ENCODE measurements around the gene ARHGEF10L. TPM values are rescaled to one million over a fixed set of nuclear protein-coding genes. Genes with fewer than 3 reads are reported as not detected.

Gene ARHGEF10L
- total RNA-seq, 3 donors from 2014 or later (not counting 1 experiment from before 2014, with no cell fraction given), result 0.70 to 1.7 (median 0.94) TPM

- H3K9me3 Mint-ChIP-seq, result no peaks in the 10 kb centered on the region
- no peaks in the 10 kb centered on the region for H3K36me3 ChIP-seq (ENCODE audit: control insufficient read depth, insufficient read depth, low read length)
- H3K4me1 Mint-ChIP-seq, result peaks cover 0 to 4% of the 10 kb centered on the region in 2 donors
- H3K4me3 ChIP-seq (ENCODE audit: low read length), result no peak overlapping the region
- no peaks in the 10 kb centered on the region for H3K4me1 ChIP-seq (ENCODE audit: control insufficient read depth, insufficient read depth, low read length)
- no peaks in the 10 kb centered on the region for H3K27me3 ChIP-seq (ENCODE audit: control insufficient read depth, insufficient read depth, low read length)
- no peaks in the 10 kb centered on the region for H3K9me3 ChIP-seq (ENCODE audit: control insufficient read depth, insufficient read depth, low read length)
- DNase-seq, result peak; percentile 52 to 72
- H3K27ac Mint-ChIP-seq, result no peak overlapping the region
- H3K4me3 Mint-ChIP-seq, result no peak overlapping the region
- ATAC-seq, result peak; percentile 64 to 78 (median 64)
- H3K27me3 Mint-ChIP-seq (ENCODE audit: low read depth in 2 of 2), result peaks cover 8 to 12% of the 10 kb centered on the region in 2 donors
- H3K27ac ChIP-seq (ENCODE audit: low read length), result no peak overlapping the region
- intact Hi-C loops (cut with micrococcal nuclease), result no loop called here
- peak; percentile 78 for TF ChIP-seq CTCF (IDR thresholded peaks at IDR 0.05)
- 19% methylated on average over 5 of the region's 5 CpGs for WGBS (ENCODE audit: insufficient coverage)
- no peaks in the 10 kb centered on the region for H3K36me3 Mint-ChIP-seq
Measured at GRCh38 chr1:17494114-17494729, 45.3 kb upstream of the ARHGEF10L start.

GRCh38 chr1:17496419-17496818 lies 43.1 kb upstream of the ARHGEF10L start:
- Mint-ChIP-seq H3K27ac (no peak overlapping the region), H3K27me3 (ENCODE audit: low read depth in 2 of 2) (peaks cover 8 to 12% of the 10 kb centered on the region in 2 donors), H3K9me3 (no peaks in the 10 kb centered on the region), H3K4me1 (peaks cover 0 to 4% of the 10 kb centered on the region in 2 donors), H3K4me3 (no peak overlapping the region), H3K36me3 (no peaks in the 10 kb centered on the region)
- H3K9me3 ChIP-seq (ENCODE audit: control insufficient read depth, insufficient read depth, low read length), result no peaks in the 10 kb centered on the region
- ATAC-seq (no peak), DNase-seq (no peak)
- no peak for TF ChIP-seq CTCF (IDR thresholded peaks at IDR 0.05)
- H3K36me3 ChIP-seq (ENCODE audit: control insufficient read depth, insufficient read depth, low read length), result no peaks in the 10 kb centered on the region
- WGBS (ENCODE audit: insufficient coverage), result 77% methylated on average over 4 of the region's 4 CpGs
- no peaks in the 10 kb centered on the region for H3K27me3 ChIP-seq (ENCODE audit: control insufficient read depth, insufficient read depth, low read length)
- no peaks in the 10 kb centered on the region for H3K4me1 ChIP-seq (ENCODE audit: control insufficient read depth, insufficient read depth, low read length)
- intact Hi-C loops (cut with micrococcal nuclease), result no loop called here
- H3K4me3 ChIP-seq (ENCODE audit: low read length), result no peak overlapping the region
- H3K27ac ChIP-seq (ENCODE audit: low read length), result no peak overlapping the region

- Histone ChIP-seq H3K4me3 (ENCODE audit: low read length) (no peak overlapping the region), H3K4me1 (ENCODE audit: control insufficient read depth, insufficient read depth, low read length) (no peaks in the 10 kb centered on the region), H3K27me3 (ENCODE audit: control insufficient read depth, insufficient read depth, low read length) (no peaks in the 10 kb centered on the region), H3K36me3 (ENCODE audit: control insufficient read depth, insufficient read depth, low read length) (no peaks in the 10 kb centered on the region), H3K9me3 (ENCODE audit: control insufficient read depth, insufficient read depth, low read length) (no peaks in the 10 kb centered on the region), H3K27ac (ENCODE audit: low read length) (no peak overlapping the region)
- no peak for TF ChIP-seq CTCF (IDR thresholded peaks at IDR 0.05)
- intact Hi-C loops (cut with micrococcal nuclease), result no loop called here
- H3K9me3 Mint-ChIP-seq, result no peaks in the 10 kb centered on the region
- ATAC-seq (no peak), DNase-seq (no peak)
- H3K36me3 Mint-ChIP-seq, result no peaks in the 10 kb centered on the region
- H3K27ac Mint-ChIP-seq, result no peak overlapping the region
- peaks cover 4 to 5% of the 10 kb centered on the region in 2 donors for H3K4me1 Mint-ChIP-seq
- peaks cover 8 to 12% of the 10 kb centered on the region in 2 donors for H3K27me3 Mint-ChIP-seq (ENCODE audit: low read depth in 2 of 2)
- 74% methylated on average over 4 of the region's 4 CpGs for WGBS (ENCODE audit: insufficient coverage)
- H3K4me3 Mint-ChIP-seq, result no peak overlapping the region
Measured at GRCh38 chr1:17498214-17498613, 41.3 kb upstream of the ARHGEF10L start.

GRCh38 chr1:17502326-17502778 lies 37.1 kb upstream of the ARHGEF10L start:
- Mint-ChIP-seq H3K27me3 (ENCODE audit: low read depth in 2 of 2) (peaks cover 5 to 10% of the 10 kb centered on the region in 2 donors), H3K27ac (no peak overlapping the region), H3K4me1 (peaks cover 0 to 5% of the 10 kb centered on the region in 2 donors), H3K9me3 (no peaks in the 10 kb centered on the region), H3K36me3 (no peaks in the 10 kb centered on the region), H3K4me3 (no peak overlapping the region)
- no peaks in the 10 kb centered on the region for H3K4me1 ChIP-seq (ENCODE audit: control insufficient read depth, insufficient read depth, low read length)
- no peaks in the 10 kb centered on the region for H3K9me3 ChIP-seq (ENCODE audit: control insufficient read depth, insufficient read depth, low read length)
- 5% methylated on average over 12 of the region's 12 CpGs for WGBS (ENCODE audit: insufficient coverage)
- no peak overlapping the region for H3K4me3 ChIP-seq (ENCODE audit: low read length)
- DNase-seq (peak; percentile 25 to 51), ATAC-seq (peak in 2 of 3 donors; percentile 69 to 70)
- no peak overlapping the region for H3K27ac ChIP-seq (ENCODE audit: low read length)
- no peaks in the 10 kb centered on the region for H3K27me3 ChIP-seq (ENCODE audit: control insufficient read depth, insufficient read depth, low read length)
- peak; percentile 62 for TF ChIP-seq CTCF (IDR thresholded peaks at IDR 0.05)
- H3K36me3 ChIP-seq (ENCODE audit: control insufficient read depth, insufficient read depth, low read length), result no peaks in the 10 kb centered on the region
- intact Hi-C loops (cut with micrococcal nuclease), result no loop called here
